Measurements from ENCODE around the gene LGALSL.

The LGALSL gene

GRCh38 chr2:64453770-64454385 is at the start of gene LGALSL:
LGALSL (plus strand) TSS chr2:64454162; CDS start chr2:64454546, 384 bp downstream.
- DNase-seq (ENCODE audit: low spot score), result peak; percentile 87

GRCh38 chr2:64404743-64405142 is 49.2 kb upstream of the LGALSL start:
- DNase-seq (ENCODE audit: low spot score), result no peak

GRCh38 chr2:64405581-64406406 is 48.2 kb upstream of the LGALSL start:
- no peak for DNase-seq (ENCODE audit: low spot score)

- DNase-seq (ENCODE audit: low spot score), result no peak
These were observed 47.6 kb upstream of the LGALSL start for GRCh38 chr2:64406407-64406774.

- no peak for DNase-seq (ENCODE audit: low spot score)
These were observed 45.9 kb upstream of the LGALSL start for GRCh38 chr2:64408031-64408430.

- no peak for DNase-seq (ENCODE audit: low spot score)
These were observed 43.3 kb upstream of the LGALSL start for GRCh38 chr2:64410671-64411070.

- no peak for DNase-seq (ENCODE audit: low spot score)
These were observed 41.3 kb upstream of the LGALSL start for GRCh38 chr2:64412671-64413070.

GRCh38 chr2:64414736-64415435 is 39.1 kb upstream of the LGALSL start:
- no peak for DNase-seq (ENCODE audit: low spot score)

- no peak for DNase-seq (ENCODE audit: low spot score)
These were observed 36.3 kb upstream of the LGALSL start for GRCh38 chr2:64417624-64418023.

GRCh38 chr2:64419596-64420165 is 34.3 kb upstream of the LGALSL start:
- DNase-seq (ENCODE audit: low spot score), result no peak

- no peak for DNase-seq (ENCODE audit: low spot score)
These were observed 33.3 kb upstream of the LGALSL start for GRCh38 chr2:64420677-64421076.

- DNase-seq (ENCODE audit: low spot score), result no peak
These were observed 32.8 kb upstream of the LGALSL start for GRCh38 chr2:64421201-64421600.

GRCh38 chr2:64422466-64422865 is 31.5 kb upstream of the LGALSL start:
- DNase-seq (ENCODE audit: low spot score), result no peak

GRCh38 chr2:64423303-64423702 is 30.7 kb upstream of the LGALSL start:
- DNase-seq (ENCODE audit: low spot score), result no peak

- DNase-seq (ENCODE audit: low spot score), result no peak
These were observed 29.5 kb upstream of the LGALSL start for GRCh38 chr2:64424416-64424987.

- DNase-seq (ENCODE audit: low spot score), result no peak
These were observed 27.6 kb upstream of the LGALSL start for GRCh38 chr2:64426183-64426952.

GRCh38 chr2:64434039-64434657 is 19.8 kb upstream of the LGALSL start:
- no peak for DNase-seq (ENCODE audit: low spot score)

- no peak for DNase-seq (ENCODE audit: low spot score)
These were observed 16.1 kb upstream of the LGALSL start for GRCh38 chr2:64437883-64438282.

- no peak for DNase-seq (ENCODE audit: low spot score)
These were observed 14.8 kb upstream of the LGALSL start for GRCh38 chr2:64439194-64439593.

- DNase-seq (ENCODE audit: low spot score), result no peak
These were observed 13.1 kb upstream of the LGALSL start for GRCh38 chr2:64440843-64441242.

- DNase-seq (ENCODE audit: low spot score), result no peak
These were observed 11.7 kb upstream of the LGALSL start for GRCh38 chr2:64442277-64442676.
